Right lobe of liver (tissue), 4 donors: ENCODE results near the gene GGCX.

Experiments used
- CTCF ChIP-seq, 4 donors: fragments of 200-600 bp in 3 of 4; fragments of 450-650 bp in 1 of 4; IDR thresholded peaks; one replicate each; pipeline versions ENCODE4 v1.5.1 to v1.8.0; 2016 to 2022; ENCODE audit warnings: antibody characterized with exemption in 4 of 4, mild to moderate bottlenecking in 2 of 4
- POLR2A ChIP-seq: fragments of 450-650 bp; IDR thresholded peaks from one replicate; pipeline ENCODE4 v1.6.1; 2017; ENCODE audit warnings: antibody characterized with exemption, mild to moderate bottlenecking
- donor health status: DM: no; HTN: no; CAD: no.
- donor health status: DM: no; HTN: no; CAD: no.
- donor health status: DM: no; HTN: yes; CAD: no.

- TF ChIP-seq CTCF (IDR thresholded peaks at IDR 0.05) (peak; percentile 94 to 95 (median 95)), POLR2A (no peak)
Measured at GRCh38 chr2:85551698-85552678, 9.3 kb downstream of the GGCX start.
